Measurements from ENCODE around the gene ASB1.

The ASB1 gene

DNA sequence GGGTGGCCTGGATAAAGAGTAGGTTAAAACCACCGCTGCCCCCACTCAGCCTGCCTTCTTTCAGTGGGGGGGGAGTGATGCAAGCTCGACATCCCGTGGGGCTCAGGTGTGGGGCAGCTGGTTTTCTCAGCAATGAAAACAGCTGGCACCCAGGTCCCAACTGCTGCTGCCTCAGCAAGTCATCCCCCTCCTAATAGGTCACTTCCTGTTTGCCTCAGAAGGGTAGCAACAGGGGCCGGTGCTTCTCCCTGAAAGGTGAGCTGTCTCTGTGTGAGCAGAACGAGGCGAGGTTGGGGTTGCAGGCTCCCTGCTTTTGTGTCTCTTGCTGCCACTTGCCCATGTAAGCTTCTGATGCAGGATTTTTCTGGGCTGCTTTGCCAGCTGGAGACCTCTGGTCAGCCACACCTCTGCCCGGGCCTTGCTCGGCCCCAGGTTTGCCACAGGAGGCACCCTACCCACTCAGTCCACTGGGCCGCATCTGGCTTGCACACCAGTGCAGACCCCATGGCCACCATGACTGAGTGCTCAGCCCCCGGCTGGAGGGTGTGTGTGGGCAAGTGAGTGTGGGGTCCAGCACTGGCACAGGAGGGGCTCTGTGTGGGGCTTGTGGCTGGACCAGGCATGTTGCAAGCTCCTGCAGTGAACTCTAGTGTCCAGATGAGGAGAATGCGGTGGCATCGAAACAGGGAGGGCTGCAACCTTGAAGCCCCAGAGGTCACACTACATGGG, 11.5 kb upstream of the ASB1 start:
- no peak for ATAC-seq
- TF ChIP-seq, protein P1, sequence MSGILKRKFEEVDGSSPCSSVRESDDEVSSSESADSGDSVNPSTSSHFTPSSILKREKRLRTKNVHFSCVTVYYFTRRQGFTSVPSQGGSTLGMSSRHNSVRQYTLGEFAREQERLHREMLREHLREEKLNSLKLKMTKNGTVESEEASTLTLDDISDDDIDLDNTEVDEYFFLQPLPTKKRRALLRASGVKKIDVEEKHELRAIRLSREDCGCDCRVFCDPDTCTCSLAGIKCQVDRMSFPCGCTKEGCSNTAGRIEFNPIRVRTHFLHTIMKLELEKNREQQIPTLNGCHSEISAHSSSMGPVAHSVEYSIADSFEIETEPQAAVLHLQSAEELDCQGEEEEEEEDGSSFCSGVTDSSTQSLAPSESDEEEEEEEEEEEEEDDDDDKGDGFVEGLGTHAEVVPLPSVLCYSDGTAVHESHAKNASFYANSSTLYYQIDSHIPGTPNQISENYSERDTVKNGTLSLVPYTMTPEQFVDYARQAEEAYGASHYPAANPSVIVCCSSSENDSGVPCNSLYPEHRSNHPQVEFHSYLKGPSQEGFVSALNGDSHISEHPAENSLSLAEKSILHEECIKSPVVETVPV (CRISPR knock-in tag; IDR thresholded peaks at IDR 0.05): no peak
- TF ChIP-seq ZNF8 (CRISPR knock-in tag; IDR thresholded peaks at IDR 0.05): no peak
- no peak for TF ChIP-seq BACH2 (CRISPR knock-in tag; IDR thresholded peaks at IDR 0.05; ENCODE audit: borderline replicate concordance)
- TF ChIP-seq RARB (CRISPR knock-in tag; IDR thresholded peaks at IDR 0.05): no peak
- TF ChIP-seq ZNF565 (CRISPR knock-in tag; conservative IDR thresholded peaks at IDR 0.05; ENCODE audit: low read depth): no peak

GRCh38 chr2:238415893-238416292, 10.8 kb upstream of the ASB1 start:
- ATAC-seq: no peak

More at GRCh38 chr2:238415893-238416292, 10.8 kb upstream of the ASB1 start:
- TF ChIP-seq ARNTL (CRISPR knock-in tag; IDR thresholded peaks at IDR 0.05; ENCODE audit: borderline replicate concordance, low read depth): no peak
- no peak for TF ChIP-seq RARB (CRISPR knock-in tag; IDR thresholded peaks at IDR 0.05)
- TF ChIP-seq, protein P2, sequence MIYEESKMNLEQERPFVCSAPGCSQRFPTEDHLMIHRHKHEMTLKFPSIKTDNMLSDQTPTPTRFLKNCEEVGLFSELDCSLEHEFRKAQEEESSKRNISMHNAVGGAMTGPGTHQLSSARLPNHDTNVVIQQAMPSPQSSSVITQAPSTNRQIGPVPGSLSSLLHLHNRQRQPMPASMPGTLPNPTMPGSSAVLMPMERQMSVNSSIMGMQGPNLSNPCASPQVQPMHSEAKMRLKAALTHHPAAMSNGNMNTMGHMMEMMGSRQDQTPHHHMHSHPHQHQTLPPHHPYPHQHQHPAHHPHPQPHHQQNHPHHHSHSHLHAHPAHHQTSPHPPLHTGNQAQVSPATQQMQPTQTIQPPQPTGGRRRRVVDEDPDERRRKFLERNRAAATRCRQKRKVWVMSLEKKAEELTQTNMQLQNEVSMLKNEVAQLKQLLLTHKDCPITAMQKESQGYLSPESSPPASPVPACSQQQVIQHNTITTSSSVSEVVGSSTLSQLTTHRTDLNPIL (CRISPR knock-in tag; IDR thresholded peaks at IDR 0.05; ENCODE audit: low read depth): no peak
- no peak for TF ChIP-seq TOX (CRISPR knock-in tag; IDR thresholded peaks at IDR 0.05; ENCODE audit: borderline replicate concordance)
- TF ChIP-seq OSR1 (CRISPR knock-in tag; IDR thresholded peaks at IDR 0.05): no peak
- TF ChIP-seq ZC3H10 (CRISPR knock-in tag; IDR thresholded peaks at IDR 0.05): no peak
- TF ChIP-seq, protein P1 (CRISPR knock-in tag; IDR thresholded peaks at IDR 0.05): no peak
- TF ChIP-seq SNAI2 (CRISPR knock-in tag; IDR thresholded peaks at IDR 0.05): no peak
- TF ChIP-seq GLIS3 (CRISPR knock-in tag; IDR thresholded peaks at IDR 0.05): no peak
- TF ChIP-seq, protein P3, sequence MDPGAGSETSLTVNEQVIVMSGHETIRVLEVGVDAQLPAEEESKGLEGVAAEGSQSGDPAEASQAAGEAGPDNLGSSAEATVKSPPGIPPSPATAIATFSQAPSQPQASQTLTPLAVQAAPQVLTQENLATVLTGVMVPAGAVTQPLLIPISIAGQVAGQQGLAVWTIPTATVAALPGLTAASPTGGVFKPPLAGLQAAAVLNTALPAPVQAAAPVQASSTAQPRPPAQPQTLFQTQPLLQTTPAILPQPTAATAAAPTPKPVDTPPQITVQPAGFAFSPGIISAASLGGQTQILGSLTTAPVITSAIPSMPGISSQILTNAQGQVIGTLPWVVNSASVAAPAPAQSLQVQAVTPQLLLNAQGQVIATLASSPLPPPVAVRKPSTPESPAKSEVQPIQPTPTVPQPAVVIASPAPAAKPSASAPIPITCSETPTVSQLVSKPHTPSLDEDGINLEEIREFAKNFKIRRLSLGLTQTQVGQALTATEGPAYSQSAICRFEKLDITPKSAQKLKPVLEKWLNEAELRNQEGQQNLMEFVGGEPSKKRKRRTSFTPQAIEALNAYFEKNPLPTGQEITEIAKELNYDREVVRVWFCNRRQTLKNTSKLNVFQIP (CRISPR knock-in tag; IDR thresholded peaks at IDR 0.05; ENCODE audit: borderline replicate concordance, low read depth): no peak
- no peak for TF ChIP-seq ZNF70 (CRISPR knock-in tag; IDR thresholded peaks at IDR 0.05)
- no peak for TF ChIP-seq CSDC2 (CRISPR knock-in tag; IDR thresholded peaks at IDR 0.05)
- no peak for TF ChIP-seq PPARA (CRISPR knock-in tag; IDR thresholded peaks at IDR 0.05; ENCODE audit: borderline replicate concordance)
- TF ChIP-seq ISL1 (CRISPR knock-in tag; IDR thresholded peaks at IDR 0.05): no peak
- TF ChIP-seq ZNF565 (CRISPR knock-in tag; conservative IDR thresholded peaks at IDR 0.05; ENCODE audit: low read depth): no peak
- no peak for TF ChIP-seq TSHZ2 (CRISPR knock-in tag; IDR thresholded peaks at IDR 0.05)
- no peak for TF ChIP-seq ESRRG (CRISPR knock-in tag; IDR thresholded peaks at IDR 0.05)
- TF ChIP-seq, protein P4, sequence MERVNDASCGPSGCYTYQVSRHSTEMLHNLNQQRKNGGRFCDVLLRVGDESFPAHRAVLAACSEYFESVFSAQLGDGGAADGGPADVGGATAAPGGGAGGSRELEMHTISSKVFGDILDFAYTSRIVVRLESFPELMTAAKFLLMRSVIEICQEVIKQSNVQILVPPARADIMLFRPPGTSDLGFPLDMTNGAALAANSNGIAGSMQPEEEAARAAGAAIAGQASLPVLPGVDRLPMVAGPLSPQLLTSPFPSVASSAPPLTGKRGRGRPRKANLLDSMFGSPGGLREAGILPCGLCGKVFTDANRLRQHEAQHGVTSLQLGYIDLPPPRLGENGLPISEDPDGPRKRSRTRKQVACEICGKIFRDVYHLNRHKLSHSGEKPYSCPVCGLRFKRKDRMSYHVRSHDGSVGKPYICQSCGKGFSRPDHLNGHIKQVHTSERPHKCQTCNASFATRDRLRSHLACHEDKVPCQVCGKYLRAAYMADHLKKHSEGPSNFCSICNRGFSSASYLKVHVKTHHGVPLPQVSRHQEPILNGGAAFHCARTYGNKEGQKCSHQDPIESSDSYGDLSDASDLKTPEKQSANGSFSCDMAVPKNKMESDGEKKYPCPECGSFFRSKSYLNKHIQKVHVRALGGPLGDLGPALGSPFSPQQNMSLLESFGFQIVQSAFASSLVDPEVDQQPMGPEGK (CRISPR knock-in tag; IDR thresholded peaks at IDR 0.05; ENCODE audit: borderline replicate concordance): no peak
